K562 (cell line): ENCODE measurements around the gene E2F3. TPM values are rescaled to one million over a fixed set of nuclear protein-coding genes. Genes with fewer than 3 reads are reported as not detected.

Experiments
- CHD7 ChIP-seq: fragments of 200-600 bp; sonication (generic); IDR thresholded peaks from one replicate; pipeline ENCODE4 v1.6.1; 2012; ENCODE audit warnings: mild to moderate bottlenecking, low read depth, low read length, inconsistent platforms
- ETV5 ChIP-seq: sonication (generic); formaldehyde crosslinking; IDR thresholded peaks from 2 replicates; pipeline ENCODE4 v1.4.0; 2020; ENCODE audit warnings: low read depth, mild to moderate bottlenecking, missing genetic modification reagents
- HOMEZ ChIP-seq: fragments of 250-450 bp; sonication (Bioruptor Pico); IDR thresholded peaks from 2 replicates; pipeline ENCODE4 v1.4.0; 2020; ENCODE audit warnings: mild to moderate bottlenecking, moderate library complexity
- KLF6 ChIP-seq: fragments of 250-450 bp; sonication (Bioruptor Pico); IDR thresholded peaks from 2 replicates; pipeline ENCODE4 v1.4.0; 2020; ENCODE audit warnings: mild to moderate bottlenecking, moderate library complexity, borderline replicate concordance
- NFYB ChIP-seq: IDR thresholded peaks from 2 replicates; pipeline ENCODE4 v1.6.1; 2011; ENCODE audit warnings: mild to moderate bottlenecking, moderate library complexity; ENCODE audit not compliant: insufficient read length; ENCODE audit errors: extremely low read depth
- ZNF318 ChIP-seq, 2 experiments: fragments of 450-650 bp; IDR thresholded peaks; 2 replicates each; pipeline ENCODE4 v1.6.1; 2016; ENCODE audit warnings: mild to moderate bottlenecking in 2 of 2, borderline replicate concordance in 1 of 2, low read depth in 1 of 2, moderate library complexity in 1 of 2
- polyA plus RNA-seq, 8 experiments: library from polyadenylated mRNA; depleted of rRNA in 4 of 8; stranded (reverse) in 5 of 8; unstranded in 3 of 8; fragments of >200 nt; fragmentation: Nextera tagmentation in 2 of 8; fragmentation: Illumina TruSeq in 1 of 8; extraction: Ambion mirVana in 2 of 8; extraction: Trizol in 1 of 8; gene quantifications; 2 replicates each; pipeline versions ENCODE4 v1.2.1 to v1.2.3, GENCODE V29; 2011 to 2014; ENCODE audit warnings: inconsistent platforms in 1 of 8, missing spikeins in 1 of 8
- total RNA-seq, 7 experiments: library from RNA; depleted of rRNA in 6 of 7; stranded (reverse); fragments of >200 nt in 6 of 7; fragmentation: Illumina TruSeq in 2 of 7; extraction: Trizol in 2 of 7; gene quantifications; 2 replicates each; pipeline versions ENCODE4 v1.2.1 to v1.2.3, GENCODE V29; 2011 to 2021; ENCODE audit warnings: low replicate concordance in 1 of 7

E2F3 gene
- total and polyA plus RNA-seq, 9 of the 15 experiments (the other 6 are each of a cell fraction or from before 2014, with no cell fraction given): 11.1 to 44.7 (median 27.2) TPM

GRCh38 chr6:20437639-20438038 lies 36.0 kb downstream of the E2F3 start (continued):
- TF ChIP-seq CHD7 (no peak), ZNF318 (IDR thresholded peaks at IDR 0.05; ENCODE audit: borderline replicate concordance in 1 of 2, low read depth in 1 of 2) (no peak), ETV5 (CRISPR knock-in tag) (no peak), NFYB (no peak), KLF6 (CRISPR knock-in tag) (no peak), HOMEZ (CRISPR knock-in tag) (no peak)
